HL-60 (cell line): ENCODE data around the gene DPYSL5.

Source experiments
- DNase-seq, 2 experiments: peaks; one replicate each; pipeline ENCODE4 v3.0.0-alpha.2; 2010 to 2020; ENCODE audit warnings: low read depth in 1 of 2, low spot score in 1 of 2
- H3K27ac ChIP-seq: fragments of 250-450 bp; sonication (Bioruptor Pico); replicated peaks from 2 replicates; pipeline ENCODE4 v1.5.1; 2020; ENCODE audit warnings: mild to moderate bottlenecking, moderate library complexity
- H3K27me3 ChIP-seq: fragments of 250-450 bp; sonication (Bioruptor Pico); 2 replicates; pipeline ENCODE4 v1.5.1; 2021; ENCODE audit warnings: mild to moderate bottlenecking, moderate library complexity; ENCODE audit not compliant: insufficient read depth, poor library complexity, severe bottlenecking
- H3K4me3 ChIP-seq: replicated peaks from 2 replicates; pipeline ENCODE4 v1.5.1; 2011; ENCODE audit warnings: mild to moderate bottlenecking, control low read depth, low read length; ENCODE audit not compliant: insufficient read depth
- CTCF ChIP-seq: IDR thresholded peaks from one replicate; pipeline ENCODE4 v1.5.1; 2011; ENCODE audit warnings: low read length, control low read depth, inconsistent platforms; ENCODE audit not compliant: insufficient read depth
- GABPA ChIP-seq: IDR thresholded peaks from 2 replicates; pipeline ENCODE4 v1.6.1; 2012; ENCODE audit warnings: low read depth
- POLR2AphosphoS5 ChIP-seq: IDR thresholded peaks from 2 replicates; pipeline ENCODE4 v1.6.1; 2012; ENCODE audit warnings: low read depth
- REST ChIP-seq: IDR thresholded peaks from 2 replicates; pipeline ENCODE4 v1.6.1; 2012; ENCODE audit warnings: low read depth; ENCODE audit not compliant: insufficient replicate concordance
- SPI1 ChIP-seq: IDR thresholded peaks from 2 replicates; pipeline ENCODE4 v1.6.1; 2012; ENCODE audit warnings: low read depth, mild to moderate bottlenecking, borderline replicate concordance

DPYSL5 gene

GRCh38 chr2:26910176-26910575, 62.2 kb downstream of the DPYSL5 start:
- no peak for DNase-seq
- Histone ChIP-seq H3K27ac (no peak overlapping the region), H3K4me3 (no peak overlapping the region), H3K27me3 (no peaks in the 10 kb centered on the region)
- TF ChIP-seq CTCF (no peak), SPI1 (no peak), POLR2AphosphoS5 (no peak), REST (no peak), GABPA (no peak)

GRCh38 chr2:26911911-26912861, 64.3 kb downstream of the DPYSL5 start:
- Histone ChIP-seq H3K27ac (no peak overlapping the region), H3K27me3 (no peaks in the 10 kb centered on the region), H3K4me3 (no peak overlapping the region)
- no peak for DNase-seq
- TF ChIP-seq GABPA = no peak
- TF ChIP-seq POLR2AphosphoS5 = no peak
- no peak for TF ChIP-seq REST
- no peak for TF ChIP-seq SPI1
- no peak for TF ChIP-seq CTCF

GRCh38 chr2:26913606-26913998, 65.7 kb downstream of the DPYSL5 start:
- Histone ChIP-seq H3K27ac (no peak overlapping the region), H3K4me3 (no peak overlapping the region), H3K27me3 (no peaks in the 10 kb centered on the region)
- DNase-seq = no peak
- TF ChIP-seq SPI1 (no peak), POLR2AphosphoS5 (no peak)

- H3K27me3 ChIP-seq = no peaks in the 10 kb centered on the region
- no peak for DNase-seq
- no peak overlapping the region for H3K27ac ChIP-seq
- no peak for TF ChIP-seq CTCF
- no peak for TF ChIP-seq REST
- TF ChIP-seq POLR2AphosphoS5 = no peak
- TF ChIP-seq GABPA = no peak
- no peak for TF ChIP-seq SPI1
- H3K4me3 ChIP-seq = no peak overlapping the region
These were observed 66.2 kb downstream of the DPYSL5 start for GRCh38 chr2:26913999-26914658.
